Pancreas (tissue), 10 donors: ENCODE measurements around the gene IKBKE. TPM values are rescaled to one million over a fixed set of nuclear protein-coding genes. Genes with fewer than 3 reads are reported as not detected.

Experiments
- ATAC-seq, 4 donors: fragments of 200-7000 bp; cut with Tn5 transposase; one replicate each; pipeline versions ENCODE4 v1.8.0 to v1.9.1; 2020; ENCODE audit warnings: mild to moderate bottlenecking in 4 of 4, moderate library complexity in 4 of 4
- DNase-seq, 6 donors: peaks; one replicate each; pipeline ENCODE4 v3.0.0-alpha.2; 2020
- FAIRE-seq: peaks from 2 replicates; lab custom pipeline; 2012; peaks lifted over from hg19 to GRCh38; lab: Jason Lieb, UNC
- H3K27ac ChIP-seq, 4 donors: fragments of 200-600 bp; sonication (generic); 1 replicate in 3 of 4; 2 replicates in 1 of 4; pipeline versions ENCODE4 v1.5.0 to v1.8.0; 2020
- H3K27me3 ChIP-seq, 4 donors: fragments of 200-600 bp; one replicate each; pipeline ENCODE4 v1.8.0; 2021
- H3K36me3 ChIP-seq, 3 donors: fragments of 200-600 bp; sonication (generic) in 1 of 3; one replicate each; pipeline versions ENCODE4 v1.5.0 to v1.8.0; 2020 to 2021
- H3K4me1 ChIP-seq, 3 donors: fragments of 200-600 bp; one replicate each; pipeline ENCODE4 v1.8.0; 2021
- H3K4me3 ChIP-seq, 4 donors: fragments of 200-600 bp; sonication (generic) in 2 of 4; one replicate each; pipeline versions ENCODE4 v1.5.0 to v1.8.0; 2020 to 2021
- H3K9me3 ChIP-seq, 4 donors: fragments of 200-600 bp; one replicate each; pipeline ENCODE4 v1.8.0; 2021
- WGBS, 2 donors: extraction: QIAGEN DNeasy Blood & Tissue Kit; methylation state at CpG; one replicate each; pipeline ENCODE4 v1.1.7; 2013; 5-methylcytosine and 5-hydroxymethylcytosine counted together
- intact Hi-C, 3 donors: fragments of 100-400 bp; cut with DNase I; formaldehyde crosslinking; loops; one replicate each; pipeline versions ENCODE4 v1.11.1 to v1.14.2; 2022
- polyA plus RNA-seq, 2 donors: library from polyadenylated mRNA; stranded (reverse); fragments of 200-250 nt; gene quantifications; one replicate each; pipeline ENCODE4 v1.2.3, GENCODE V29; 2013
- total RNA-seq, 6 donors: library from RNA; stranded (reverse); fragmentation: NEBNext Ultra II Directional in 4 of 6; extraction: Animal tissue kit (Norgen Biotek cat#: 25700) in 4 of 6; gene quantifications; one replicate each; pipeline versions ENCODE4 v1.2.1 to v1.2.4, GENCODE V29; 2021 to 2023
- TF ChIP-seq, protein P1 (sequence below), 4 donors: fragments of 200-600 bp; sonication (generic) in 3 of 4; IDR thresholded peaks; one replicate each; pipeline versions ENCODE4 v1.5.0 to v1.8.0; 2021; ENCODE audit warnings: antibody characterized with exemption in 4 of 4
- donor health status: healthy with polysubstance abuse.
- donor health status: DM: no; HTN: no; CAD: no; lungs with moderate emphysema.
- donor health status: DM: no; HTN: no; CAD: no.
- donor health status: control.
- donor health status: control.
- donor health status: Bipolar disorder and iron deficiency.
- donor health status: DM: yes; HTN: yes; CAD: no.
- donor health status: DM: no; HTN: no; CAD: no.
- donor health status: DM: no; HTN: no; CAD: no.
- donor health status: DM: yes; HTN: yes; CAD: no.

IKBKE gene
- total RNA-seq (1 to 10 TPM; 1.8 to 9.9 (median 3.1) TPM), polyA plus RNA-seq (1 to 10 TPM; 3.4 to 6.4 TPM)

DNA sequence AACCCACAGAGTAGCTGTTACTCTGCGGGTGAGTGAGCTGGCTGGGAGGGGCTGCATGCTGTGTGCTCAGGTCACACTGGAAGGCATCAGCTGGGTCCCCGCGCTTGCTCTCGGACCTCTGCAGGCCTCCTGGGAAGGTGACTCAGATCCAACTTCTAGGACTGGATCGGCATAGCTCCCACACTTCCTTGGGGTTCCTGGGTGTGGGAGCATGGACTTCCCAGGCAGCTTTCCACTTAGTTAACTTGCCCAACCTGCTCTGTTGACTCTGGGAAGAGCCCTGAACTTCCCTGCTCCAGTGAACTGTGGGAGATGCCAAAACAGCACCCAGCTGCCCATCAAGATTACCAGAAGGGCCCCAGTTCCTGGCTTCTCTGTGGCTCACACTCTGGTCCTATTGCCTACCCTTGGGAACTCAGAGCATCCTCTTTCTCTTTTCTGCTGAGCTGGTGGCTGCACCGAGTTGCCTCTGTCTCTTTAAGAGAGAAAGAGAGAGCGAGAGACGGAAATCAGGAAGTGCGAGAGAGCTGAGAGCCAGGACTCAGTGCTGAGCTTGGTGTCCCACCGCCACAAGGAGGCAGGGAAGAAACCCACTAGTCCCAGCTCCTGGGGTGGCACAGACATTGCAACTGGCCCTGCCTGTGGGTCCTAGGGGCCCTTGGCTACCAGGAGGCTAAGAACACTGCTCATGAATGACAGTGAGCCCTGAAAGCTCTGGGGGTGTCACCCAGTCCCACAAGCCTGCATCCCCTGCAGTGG lies at the start of gene IKBKE:
Gene IKBKE (plus strand): TSS at position 544 of the 759 bp plus-strand sequence. CDS start 2,752 bp downstream, outside the sequence.
- Histone ChIP-seq H3K4me3 (peak within 1 kb of the TSS; percentile 13 to 66 (median 50)), H3K4me1 (peaks cover 0 to 17% (median 4%) of the 10 kb centered on the region in 3 donors), H3K36me3 (no peaks in the 10 kb centered on the region), H3K9me3 (no peaks in the 10 kb centered on the region), H3K27ac (peak within 1 kb of the TSS in 2 of 4 donors; percentile 28 to 52), H3K27me3 (no peaks in the 10 kb centered on the region)
- WGBS, 2 donors, result 14 to 15% methylated on average over 10 of the region's 10 CpGs
- FAIRE-seq, result no peak
- intact Hi-C loops, result no loop called here
- peak; percentile 82 to 90 (median 88) for ATAC-seq
- TF ChIP-seq, protein P1, sequence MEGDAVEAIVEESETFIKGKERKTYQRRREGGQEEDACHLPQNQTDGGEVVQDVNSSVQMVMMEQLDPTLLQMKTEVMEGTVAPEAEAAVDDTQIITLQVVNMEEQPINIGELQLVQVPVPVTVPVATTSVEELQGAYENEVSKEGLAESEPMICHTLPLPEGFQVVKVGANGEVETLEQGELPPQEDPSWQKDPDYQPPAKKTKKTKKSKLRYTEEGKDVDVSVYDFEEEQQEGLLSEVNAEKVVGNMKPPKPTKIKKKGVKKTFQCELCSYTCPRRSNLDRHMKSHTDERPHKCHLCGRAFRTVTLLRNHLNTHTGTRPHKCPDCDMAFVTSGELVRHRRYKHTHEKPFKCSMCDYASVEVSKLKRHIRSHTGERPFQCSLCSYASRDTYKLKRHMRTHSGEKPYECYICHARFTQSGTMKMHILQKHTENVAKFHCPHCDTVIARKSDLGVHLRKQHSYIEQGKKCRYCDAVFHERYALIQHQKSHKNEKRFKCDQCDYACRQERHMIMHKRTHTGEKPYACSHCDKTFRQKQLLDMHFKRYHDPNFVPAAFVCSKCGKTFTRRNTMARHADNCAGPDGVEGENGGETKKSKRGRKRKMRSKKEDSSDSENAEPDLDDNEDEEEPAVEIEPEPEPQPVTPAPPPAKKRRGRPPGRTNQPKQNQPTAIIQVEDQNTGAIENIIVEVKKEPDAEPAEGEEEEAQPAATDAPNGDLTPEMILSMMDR (IDR thresholded peaks at IDR 0.05), result peak in 1 of 4 donors; percentile 8
- peak in 3 of 6 donors; percentile 44 to 62 (median 49) for DNase-seq

DNA sequence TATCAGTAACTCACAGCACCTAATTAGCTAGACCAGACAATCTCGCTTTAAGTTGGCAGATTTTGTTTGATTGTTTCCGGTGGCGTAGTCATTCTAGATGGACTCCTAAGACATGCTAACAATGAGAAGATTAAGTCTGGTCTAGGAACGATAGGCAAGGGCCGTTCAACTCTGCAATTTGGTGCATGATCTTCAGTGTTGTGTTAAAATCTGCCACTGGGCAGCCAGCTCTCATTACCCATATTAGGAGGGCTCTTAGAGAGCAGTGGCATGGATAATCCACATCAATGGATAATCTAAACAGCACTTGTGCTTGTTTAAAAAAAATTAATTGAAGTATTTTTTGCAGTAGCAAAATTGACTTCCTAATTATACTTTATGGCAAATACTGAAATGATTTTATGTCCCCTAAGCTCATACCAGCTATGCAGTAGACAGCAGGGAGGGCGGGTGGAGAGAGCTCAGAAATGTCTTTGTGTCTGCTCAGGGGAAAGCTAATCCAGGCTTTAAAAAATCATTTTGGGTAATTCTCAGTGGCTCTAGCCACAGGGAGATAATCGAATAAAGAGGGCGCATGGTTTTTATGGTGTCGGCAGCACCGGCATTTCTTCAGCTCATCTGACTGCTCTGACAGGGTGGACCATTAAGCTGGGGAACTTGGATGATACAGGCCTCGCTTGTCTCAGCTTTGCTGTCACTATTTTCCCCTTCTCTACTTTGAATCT lies 48.5 kb upstream of the IKBKE start:
- no peaks in the 10 kb centered on the region for H3K9me3 ChIP-seq
- no peak for ATAC-seq
- H3K4me1 ChIP-seq, result no peaks in the 10 kb centered on the region
- no peak overlapping the region for H3K4me3 ChIP-seq
- intact Hi-C loops, result no loop called here
- no peaks in the 10 kb centered on the region for H3K27me3 ChIP-seq
- TF ChIP-seq, protein P1 (IDR thresholded peaks at IDR 0.05), result no peak
- no peak for DNase-seq
- H3K36me3 ChIP-seq, result no peaks in the 10 kb centered on the region
- WGBS, 2 donors, result 87% methylated on average over 11 of the region's 11 CpGs
- FAIRE-seq, result no peak
- no peak overlapping the region for H3K27ac ChIP-seq

DNA sequence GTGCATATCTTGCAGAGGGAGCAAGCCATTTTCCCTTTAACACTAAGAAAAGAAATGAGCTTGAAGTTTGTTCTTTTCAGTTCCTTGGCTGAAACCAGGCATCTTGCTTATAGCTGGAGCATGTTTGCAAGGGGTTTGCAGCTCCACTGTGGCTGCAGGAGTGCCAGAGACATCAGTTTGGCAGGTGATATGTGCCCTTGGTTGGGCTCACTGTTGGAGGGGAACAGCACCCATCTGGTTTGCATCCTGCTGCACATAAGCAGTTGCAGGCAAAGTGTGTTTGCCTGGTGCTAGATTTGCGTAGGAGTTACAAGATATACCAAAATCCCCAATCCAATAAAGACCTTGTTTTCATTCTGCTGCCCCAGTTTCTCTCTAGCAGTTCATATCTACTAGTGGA lies 47.8 kb upstream of the IKBKE start:
- Histone ChIP-seq H3K9me3 (no peaks in the 10 kb centered on the region), H3K27me3 (no peaks in the 10 kb centered on the region), H3K4me3 (no peak overlapping the region), H3K4me1 (no peaks in the 10 kb centered on the region), H3K27ac (no peak overlapping the region), H3K36me3 (no peaks in the 10 kb centered on the region)
- TF ChIP-seq, protein P1 (IDR thresholded peaks at IDR 0.05), result no peak
- intact Hi-C loops, result no loop called here
- ATAC-seq, result no peak
- WGBS, 2 donors, result 90 to 97% methylated on average over 1 of the region's 1 CpG
- FAIRE-seq, result no peak
- DNase-seq, result no peak

DNA sequence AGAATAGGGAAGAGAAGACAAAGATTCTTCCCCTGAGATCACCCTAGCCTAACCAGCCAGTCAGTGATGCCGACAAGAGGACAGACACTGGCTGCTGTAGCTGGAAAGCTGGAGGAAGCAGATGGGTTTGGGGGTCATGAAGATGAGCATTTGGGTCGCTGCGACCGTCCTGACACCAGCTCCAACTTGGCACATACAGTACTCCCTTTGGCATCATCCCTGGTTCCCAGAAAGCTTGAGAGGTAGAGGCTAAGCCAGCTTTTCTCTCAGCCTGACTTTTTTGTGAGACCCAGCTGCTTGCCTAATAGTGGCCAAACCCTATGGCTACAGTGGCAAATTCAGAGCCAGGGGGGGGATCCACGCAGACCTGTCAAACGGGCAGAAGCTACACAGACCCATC lies 43.0 kb upstream of the IKBKE start:
- H3K9me3 ChIP-seq, result no peaks in the 10 kb centered on the region
- H3K4me3 ChIP-seq, result no peak overlapping the region
- peaks cover 0 to 9% (median 0%) of the 10 kb centered on the region in 3 donors for H3K4me1 ChIP-seq
- no peak overlapping the region for H3K27ac ChIP-seq
- FAIRE-seq (no peak), DNase-seq (no peak), ATAC-seq (no peak)
- 92 to 97% methylated on average over 6 of the region's 6 CpGs for WGBS, 2 donors
- H3K36me3 ChIP-seq, result no peaks in the 10 kb centered on the region
- TF ChIP-seq, protein P1 (IDR thresholded peaks at IDR 0.05), result no peak
- intact Hi-C loops, result no loop called here
- no peaks in the 10 kb centered on the region for H3K27me3 ChIP-seq
